Astrocyte of the spinal cord (primary cell): Measurements from ENCODE around the gene C3orf80.
A peak's percentile ranks its signal among the peaks of the same experiment; 100 is the strongest.
"Not testable (repeated sequence)": the region's sequence is repeated elsewhere in the genome, so short reads cannot be mapped to it uniquely, and the experiment has no call there.

Source experiments
- DNase-seq: peaks from one replicate; pipeline ENCODE4 v3.0.0; 2011; ENCODE audit warnings: low read depth, low spot score
- H3K4me3 ChIP-seq: 2 replicates; pipeline ENCODE4 v1.5.1; 2011; ENCODE audit warnings: low read depth, mild to moderate bottlenecking, low read length, moderate library complexity
- in situ Hi-C: cut with HindIII; loops from 2 replicates; pipeline ENCODE4 v1.10.0; 2017; ENCODE audit warnings: low sequenced_read_pairs
- TF ChIP-seq, protein P1 (sequence below): IDR thresholded peaks from 2 replicates; pipeline ENCODE4 v1.5.1; 2012; ENCODE audit warnings: low read depth, mild to moderate bottlenecking, low read length, inconsistent platforms

Gene C3orf80

DNA sequence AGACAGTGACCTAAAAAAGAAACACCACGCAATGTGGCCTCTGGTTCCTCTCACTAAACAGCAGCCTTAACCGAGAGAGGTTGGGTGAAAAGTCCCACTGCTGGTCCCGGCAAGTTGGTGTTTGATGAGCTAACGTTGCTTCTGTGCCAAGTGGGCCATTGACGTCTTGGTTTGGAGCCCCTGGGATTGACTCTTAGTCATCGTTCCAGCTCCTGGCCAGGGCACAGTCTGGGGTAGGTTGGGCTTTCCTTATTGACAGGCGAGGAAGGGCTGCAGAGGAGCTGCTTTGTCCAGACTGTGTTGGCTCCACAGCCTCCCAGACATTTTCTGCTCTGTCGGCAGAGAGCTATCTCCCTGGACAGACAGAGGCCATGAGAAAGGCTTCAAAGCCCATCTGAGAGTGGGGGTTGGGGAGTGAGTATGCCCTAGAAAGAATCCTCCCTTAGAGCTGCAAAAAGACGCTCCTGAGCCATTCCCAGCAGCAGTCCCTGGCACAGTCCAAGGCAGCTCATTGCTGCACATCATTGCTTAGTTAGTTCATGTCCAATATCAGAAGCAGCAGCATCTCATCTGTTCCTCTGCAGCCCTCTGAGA is 28.6 kb upstream of the C3orf80 start:
- H3K4me3 ChIP-seq = no peak overlapping the region
- in situ Hi-C loops = no loop called here
- DNase-seq = no peak
- TF ChIP-seq, protein P1, sequence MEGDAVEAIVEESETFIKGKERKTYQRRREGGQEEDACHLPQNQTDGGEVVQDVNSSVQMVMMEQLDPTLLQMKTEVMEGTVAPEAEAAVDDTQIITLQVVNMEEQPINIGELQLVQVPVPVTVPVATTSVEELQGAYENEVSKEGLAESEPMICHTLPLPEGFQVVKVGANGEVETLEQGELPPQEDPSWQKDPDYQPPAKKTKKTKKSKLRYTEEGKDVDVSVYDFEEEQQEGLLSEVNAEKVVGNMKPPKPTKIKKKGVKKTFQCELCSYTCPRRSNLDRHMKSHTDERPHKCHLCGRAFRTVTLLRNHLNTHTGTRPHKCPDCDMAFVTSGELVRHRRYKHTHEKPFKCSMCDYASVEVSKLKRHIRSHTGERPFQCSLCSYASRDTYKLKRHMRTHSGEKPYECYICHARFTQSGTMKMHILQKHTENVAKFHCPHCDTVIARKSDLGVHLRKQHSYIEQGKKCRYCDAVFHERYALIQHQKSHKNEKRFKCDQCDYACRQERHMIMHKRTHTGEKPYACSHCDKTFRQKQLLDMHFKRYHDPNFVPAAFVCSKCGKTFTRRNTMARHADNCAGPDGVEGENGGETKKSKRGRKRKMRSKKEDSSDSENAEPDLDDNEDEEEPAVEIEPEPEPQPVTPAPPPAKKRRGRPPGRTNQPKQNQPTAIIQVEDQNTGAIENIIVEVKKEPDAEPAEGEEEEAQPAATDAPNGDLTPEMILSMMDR = no peak

DNA sequence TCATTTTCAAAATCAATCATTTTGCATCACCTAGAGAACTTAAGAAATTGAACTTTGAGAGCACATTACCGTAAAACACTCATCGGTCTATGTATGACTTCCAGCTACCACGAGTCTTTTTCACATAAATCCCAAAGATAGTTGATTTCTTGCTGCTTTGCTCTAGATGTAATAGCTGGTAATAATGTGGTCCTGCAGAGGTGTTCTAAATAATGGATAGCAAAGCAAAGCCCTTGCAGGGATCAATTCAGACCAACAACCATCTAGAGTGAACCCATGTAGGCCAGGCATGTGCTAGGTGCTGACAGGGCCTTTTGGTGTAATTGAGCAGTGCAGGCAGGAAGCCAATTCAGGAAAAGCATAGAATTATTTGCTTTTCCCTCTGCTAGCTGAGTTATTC is 26.1 kb upstream of the C3orf80 start:
- TF ChIP-seq, protein P1 = no peak
- in situ Hi-C loops = no loop called here
- H3K4me3 ChIP-seq = no peak overlapping the region
- DNase-seq = no peak

DNA sequence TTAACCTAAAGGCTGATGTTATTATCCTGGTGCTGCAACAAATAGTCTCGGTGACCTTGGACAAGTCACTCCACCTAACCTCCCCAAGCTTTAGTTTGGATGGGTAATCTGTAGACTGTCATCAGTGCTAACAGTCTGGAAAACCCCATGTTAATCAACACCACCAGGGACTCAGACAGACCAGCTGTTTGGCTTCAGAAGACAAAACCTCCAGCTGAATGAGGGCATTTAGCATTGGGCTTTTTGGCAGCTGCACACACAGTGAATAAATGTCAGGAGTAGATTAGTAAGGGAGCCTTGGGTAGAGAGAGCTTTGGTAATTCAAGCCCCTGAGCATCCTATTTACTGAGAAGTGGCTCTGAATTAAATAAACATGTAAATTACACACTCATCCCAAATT is 24.9 kb upstream of the C3orf80 start:
- in situ Hi-C loops = loop anchor here (25.0 kb wide), 1 partner anchor 163 kb away; no protein-coding TSS in a partner anchor
- TF ChIP-seq, protein P1 = no peak
- no peak overlapping the region for H3K4me3 ChIP-seq
- DNase-seq = no peak

DNA sequence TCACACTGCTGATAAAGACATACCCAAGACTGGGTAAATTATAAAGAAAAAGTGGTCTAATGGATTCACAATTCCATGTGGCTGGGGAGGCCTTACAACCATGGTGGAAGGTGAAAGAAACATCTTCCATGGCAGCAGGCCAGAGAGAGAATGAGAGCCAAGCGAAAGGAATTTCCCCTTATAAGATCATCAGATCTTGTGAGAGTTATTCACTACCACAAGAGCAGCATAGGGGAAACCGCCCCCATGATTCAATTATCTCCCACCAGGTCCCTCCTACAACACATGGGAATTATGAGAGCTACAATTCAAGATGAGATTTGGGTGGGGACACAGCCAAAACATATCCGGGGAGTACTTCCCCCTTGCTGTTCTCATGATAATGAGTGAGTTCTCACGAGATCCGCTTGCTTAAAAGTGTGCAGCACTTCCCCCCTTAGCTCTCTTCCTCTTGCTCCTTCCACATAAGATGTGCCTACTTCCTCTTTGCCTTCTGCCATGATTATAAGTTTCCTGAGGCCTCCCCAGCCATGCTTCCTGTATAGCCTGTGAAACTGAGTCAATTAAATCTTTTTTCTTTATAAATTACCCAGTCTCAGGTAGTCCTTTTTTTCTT is 20.7 kb upstream of the C3orf80 start:
- not testable (repeated sequence) for H3K4me3 ChIP-seq, DNase-seq
- in situ Hi-C loops = loop anchor here (25.0 kb wide), 1 partner anchor 167 kb away; no protein-coding TSS in a partner anchor

DNA sequence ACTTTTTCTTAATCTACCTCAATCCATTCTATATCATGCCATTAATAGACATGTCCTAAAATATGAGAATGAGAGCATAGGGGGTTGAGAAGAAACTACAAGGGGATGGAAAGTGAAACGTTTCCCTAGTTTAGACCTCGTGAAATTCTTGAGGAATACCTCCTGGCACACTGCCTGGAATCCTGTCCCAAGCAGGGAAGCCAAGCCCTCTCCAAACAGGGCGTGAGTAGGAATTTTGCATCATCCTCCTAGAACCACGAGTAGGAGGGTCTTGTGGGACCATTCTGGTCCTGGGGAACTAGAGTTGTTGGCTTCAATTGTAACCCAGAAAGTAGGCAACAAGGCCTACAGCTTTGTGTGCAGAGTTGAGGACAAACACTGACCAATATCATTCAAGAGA is 19.6 kb upstream of the C3orf80 start:
- in situ Hi-C loops = loop anchor here (25.0 kb wide), 1 partner anchor 168 kb away; no protein-coding TSS in a partner anchor
- no peak overlapping the region for H3K4me3 ChIP-seq
- no peak for DNase-seq
- TF ChIP-seq, protein P1 = no peak

DNA sequence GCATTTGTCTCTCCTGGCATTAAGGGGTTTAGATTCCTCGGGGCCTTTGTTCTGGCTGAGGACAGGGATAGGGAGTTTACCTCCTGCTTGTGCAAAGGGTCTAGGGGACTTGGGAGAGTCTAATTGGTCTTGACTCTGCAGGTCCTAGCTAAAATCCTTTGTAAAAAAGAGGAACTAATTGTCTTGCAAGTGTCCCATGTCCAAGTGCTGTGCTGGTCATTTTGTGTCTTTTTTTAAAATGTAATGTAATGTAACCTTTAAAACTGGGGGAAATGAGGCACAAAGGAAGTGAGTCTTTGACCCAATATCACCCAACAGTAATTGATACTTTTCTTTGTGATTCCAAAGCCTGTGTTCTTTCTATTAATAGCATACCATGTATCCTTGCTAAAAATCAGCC is 14.9 kb upstream of the C3orf80 start:
- H3K4me3 ChIP-seq = no peak overlapping the region
- TF ChIP-seq, protein P1 = no peak
- in situ Hi-C loops = loop anchor here (25.0 kb wide), 1 partner anchor 173 kb away; no protein-coding TSS in a partner anchor
- DNase-seq = no peak

DNA sequence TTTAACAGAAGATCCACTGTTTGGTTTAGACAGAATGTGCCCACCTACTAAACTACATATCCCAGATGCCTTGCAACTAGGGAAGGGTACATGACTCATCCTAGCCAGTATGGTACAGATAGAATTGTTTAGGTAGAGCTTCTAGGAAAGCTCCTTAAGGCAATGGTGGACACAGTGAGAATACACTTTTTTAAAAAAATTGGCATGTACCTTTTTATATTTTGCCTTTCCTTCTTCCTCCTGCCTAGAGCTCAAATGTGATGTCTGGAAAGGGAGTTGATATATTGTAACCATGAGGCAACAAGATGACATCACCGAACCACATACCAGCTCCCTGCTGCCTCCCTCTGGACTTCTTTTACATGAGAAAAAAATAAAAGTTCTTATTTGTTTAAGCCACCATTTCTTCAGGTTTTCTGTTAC is 14.4 kb upstream of the C3orf80 start:
- in situ Hi-C loops = loop anchor here (25.0 kb wide), 1 partner anchor 174 kb away; no protein-coding TSS in a partner anchor
- DNase-seq = peak; percentile 67
- H3K4me3 ChIP-seq = no peak overlapping the region
- TF ChIP-seq, protein P1 = peak; percentile 26
